ENCODE results near the gene MAPKAPK3. TPM values are rescaled to one million over a fixed set of nuclear protein-coding genes. Genes with fewer than 3 reads are reported as not detected.

Gene MAPKAPK3
- total RNA-seq, 1 experiment from 2014 or later: 53.9 TPM

DNA sequence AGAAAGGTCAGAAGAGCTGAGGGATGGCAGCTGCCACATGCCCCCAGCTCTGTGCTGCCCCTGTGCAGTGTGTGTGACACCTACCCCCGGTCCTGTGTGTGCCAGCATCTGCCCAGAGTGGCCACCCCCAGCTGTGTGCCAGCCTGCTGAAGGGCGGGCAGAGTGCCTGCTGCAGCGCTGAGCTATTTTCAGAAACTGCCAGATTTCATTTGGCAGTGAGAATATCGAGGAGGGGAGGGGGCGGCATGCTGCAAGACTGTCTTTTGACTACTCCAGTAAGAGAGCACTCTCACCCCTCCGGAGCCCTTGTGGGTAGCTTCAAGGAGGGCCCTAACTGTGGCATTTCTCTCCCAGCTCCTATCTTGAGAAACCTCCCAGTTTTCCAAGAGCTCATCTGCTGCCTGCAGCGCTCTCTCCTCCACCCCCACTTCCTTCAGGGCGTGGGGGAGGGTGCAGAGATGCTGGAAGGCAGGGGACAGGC, 32.5 kb downstream of the MAPKAPK3 start:
- intact Hi-C loops (cut with micrococcal nuclease): no loop called here
- H3K27ac Mint-ChIP-seq (ENCODE audit: low read depth, unreplicated experiment): no peak overlapping the region
- ChIA-PET POLR2A (interaction anchor here (1.1 kb wide), 1 partner anchor 9 kb away, joined by 3 read pairs; no protein-coding TSS in a partner anchor), CTCF (interaction anchor here (0.6 to 8.2 kb wide), 4 partner anchors 13 to 240 kb away, joined by 3 to 104 read pairs (median 3); partner anchors contain the start of genes CISH and MAPKAPK3)
- DNase-seq (ENCODE audit: unreplicated experiment): no peak
- no peaks in the 10 kb centered on the region for H3K27me3 Mint-ChIP-seq (ENCODE audit: insufficient read depth, unreplicated experiment)
- BruUV-seq (replicated peaks): no TSS peak
- TF ChIP-seq, protein P1, sequence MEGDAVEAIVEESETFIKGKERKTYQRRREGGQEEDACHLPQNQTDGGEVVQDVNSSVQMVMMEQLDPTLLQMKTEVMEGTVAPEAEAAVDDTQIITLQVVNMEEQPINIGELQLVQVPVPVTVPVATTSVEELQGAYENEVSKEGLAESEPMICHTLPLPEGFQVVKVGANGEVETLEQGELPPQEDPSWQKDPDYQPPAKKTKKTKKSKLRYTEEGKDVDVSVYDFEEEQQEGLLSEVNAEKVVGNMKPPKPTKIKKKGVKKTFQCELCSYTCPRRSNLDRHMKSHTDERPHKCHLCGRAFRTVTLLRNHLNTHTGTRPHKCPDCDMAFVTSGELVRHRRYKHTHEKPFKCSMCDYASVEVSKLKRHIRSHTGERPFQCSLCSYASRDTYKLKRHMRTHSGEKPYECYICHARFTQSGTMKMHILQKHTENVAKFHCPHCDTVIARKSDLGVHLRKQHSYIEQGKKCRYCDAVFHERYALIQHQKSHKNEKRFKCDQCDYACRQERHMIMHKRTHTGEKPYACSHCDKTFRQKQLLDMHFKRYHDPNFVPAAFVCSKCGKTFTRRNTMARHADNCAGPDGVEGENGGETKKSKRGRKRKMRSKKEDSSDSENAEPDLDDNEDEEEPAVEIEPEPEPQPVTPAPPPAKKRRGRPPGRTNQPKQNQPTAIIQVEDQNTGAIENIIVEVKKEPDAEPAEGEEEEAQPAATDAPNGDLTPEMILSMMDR (IDR thresholded peaks at IDR 0.05; ENCODE audit: unreplicated experiment): no peak
- H3K4me1 Mint-ChIP-seq (ENCODE audit: insufficient read depth, unreplicated experiment): no peaks in the 10 kb centered on the region
- peaks cover 31% of the 10 kb centered on the region for H3K36me3 Mint-ChIP-seq (ENCODE audit: insufficient read depth, unreplicated experiment)
- no peak overlapping the region for H3K4me3 Mint-ChIP-seq (ENCODE audit: unreplicated experiment)
- H3K9me3 Mint-ChIP-seq (ENCODE audit: unreplicated experiment): no peaks in the 10 kb centered on the region

DNA sequence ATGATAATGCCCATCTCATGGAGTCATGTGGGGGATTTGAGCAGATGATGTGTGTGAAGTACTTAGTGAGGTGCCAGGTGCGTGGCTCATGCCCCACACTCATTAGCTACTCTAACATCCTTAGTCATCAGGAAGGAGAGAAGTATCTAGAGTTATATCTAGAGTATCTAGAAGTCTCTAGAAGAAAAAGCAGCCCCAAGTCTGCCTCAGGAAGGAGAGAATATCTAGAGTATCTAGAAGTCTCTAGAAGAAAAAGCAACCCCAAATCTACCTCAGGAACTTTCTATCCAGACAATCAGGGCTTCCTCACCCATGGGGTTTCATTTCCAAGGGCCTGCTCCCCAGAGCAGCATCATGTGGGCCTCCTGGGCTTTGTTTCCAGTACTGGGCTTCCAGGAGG, 33.1 kb downstream of the MAPKAPK3 start:
- ChIA-PET CTCF (interaction anchor here (1.3 to 8.2 kb wide), 2 partner anchors 12 to 35 kb away, joined by 3 to 104 read pairs; partner anchors contain the start of genes CISH and MAPKAPK3), POLR2A (interaction anchor here (1.1 kb wide), 1 partner anchor 9 kb away, joined by 3 read pairs; no protein-coding TSS in a partner anchor)
- no TSS peak for BruUV-seq (replicated peaks)
- no peaks in the 10 kb centered on the region for H3K9me3 Mint-ChIP-seq (ENCODE audit: unreplicated experiment)
- no peak overlapping the region for H3K27ac Mint-ChIP-seq (ENCODE audit: low read depth, unreplicated experiment)
- no peaks in the 10 kb centered on the region for H3K4me1 Mint-ChIP-seq (ENCODE audit: insufficient read depth, unreplicated experiment)
- TF ChIP-seq, protein P1 (IDR thresholded peaks at IDR 0.05; ENCODE audit: unreplicated experiment): no peak
- no peak overlapping the region for H3K4me3 Mint-ChIP-seq (ENCODE audit: unreplicated experiment)
- DNase-seq (ENCODE audit: unreplicated experiment): no peak
- H3K27me3 Mint-ChIP-seq (ENCODE audit: insufficient read depth, unreplicated experiment): no peaks in the 10 kb centered on the region
- H3K36me3 Mint-ChIP-seq (ENCODE audit: insufficient read depth, unreplicated experiment): peaks cover 31% of the 10 kb centered on the region
- intact Hi-C loops (cut with micrococcal nuclease): loop anchor here (10.0 kb wide), 1 partner anchor 75 kb away; no protein-coding TSS in a partner anchor

DNA sequence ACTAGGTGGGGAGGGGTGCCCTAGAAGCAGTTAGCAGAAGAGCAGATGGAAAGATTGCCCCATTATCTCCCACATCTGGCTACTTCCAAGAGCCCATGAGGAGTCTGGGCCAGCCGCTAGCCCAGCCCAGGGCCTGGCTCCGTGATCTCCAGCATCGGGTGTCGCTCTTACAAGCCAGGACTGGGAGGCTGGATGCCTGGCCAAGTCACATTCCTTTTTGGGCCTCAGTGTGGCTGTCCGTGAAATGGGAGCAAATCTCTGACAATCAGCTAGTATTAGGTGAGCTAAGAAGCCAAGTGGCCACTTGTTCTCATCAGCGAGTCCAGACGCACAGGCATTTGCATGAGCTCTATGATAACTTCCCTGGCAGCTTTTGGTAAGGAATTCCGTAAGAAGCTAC, 34.5 kb downstream of the MAPKAPK3 start:
- BruUV-seq (replicated peaks): no TSS peak
- DNase-seq (ENCODE audit: unreplicated experiment): no peak
- ChIA-PET POLR2A (interaction anchor here (3.0 kb wide), 1 partner anchor 35 kb away, joined by 10 read pairs; the partner anchor contains the start of gene MAPKAPK3), CTCF (interaction anchor here (8.2 kb wide), 1 partner anchor 36 kb away, joined by 104 read pairs; the partner anchor contains the start of genes CISH and MAPKAPK3)
- no peaks in the 10 kb centered on the region for H3K4me1 Mint-ChIP-seq (ENCODE audit: insufficient read depth, unreplicated experiment)
- no peak overlapping the region for H3K27ac Mint-ChIP-seq (ENCODE audit: low read depth, unreplicated experiment)
- no peaks in the 10 kb centered on the region for H3K27me3 Mint-ChIP-seq (ENCODE audit: insufficient read depth, unreplicated experiment)
- H3K9me3 Mint-ChIP-seq (ENCODE audit: unreplicated experiment): no peaks in the 10 kb centered on the region
- peaks cover 17% of the 10 kb centered on the region for H3K36me3 Mint-ChIP-seq (ENCODE audit: insufficient read depth, unreplicated experiment)
- H3K4me3 Mint-ChIP-seq (ENCODE audit: unreplicated experiment): no peak overlapping the region
- intact Hi-C loops (cut with micrococcal nuclease): loop anchor here (10.0 kb wide), 1 partner anchor 77 kb away; no protein-coding TSS in a partner anchor
- TF ChIP-seq, protein P1 (IDR thresholded peaks at IDR 0.05; ENCODE audit: unreplicated experiment): no peak

DNA sequence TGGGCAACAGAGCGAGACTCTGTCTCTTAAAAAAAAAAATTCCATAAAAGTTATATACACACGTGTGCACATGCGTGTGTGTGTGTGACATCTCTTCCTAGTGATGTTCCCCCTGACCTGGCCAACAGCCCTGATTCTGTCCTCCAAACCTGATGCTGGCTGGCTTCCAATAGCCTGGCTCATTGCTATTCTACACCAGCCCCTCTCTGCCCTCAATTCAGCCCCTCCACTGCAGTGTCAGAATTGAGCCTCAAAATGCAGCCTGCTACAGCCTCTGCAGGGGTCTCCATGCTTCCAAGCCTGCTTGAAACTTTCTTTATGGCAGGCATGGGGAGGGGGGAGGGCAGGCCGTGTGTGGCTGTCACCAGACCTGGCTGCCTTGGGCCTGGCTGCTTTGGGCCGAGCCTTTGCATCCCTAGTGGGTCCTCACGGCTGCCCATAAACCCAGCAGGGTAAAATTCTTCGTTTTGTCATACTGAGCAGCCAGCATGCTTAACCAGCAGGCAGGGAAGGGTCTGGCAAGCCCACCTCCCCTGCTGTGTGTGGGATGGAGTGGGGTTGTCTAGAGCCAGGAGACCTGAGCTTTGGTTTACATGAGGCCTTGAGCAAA, 35.1 kb downstream of the MAPKAPK3 start:
- Mint-ChIP-seq H3K36me3 (ENCODE audit: insufficient read depth, unreplicated experiment) (peaks cover 15% of the 10 kb centered on the region), H3K9me3 (ENCODE audit: unreplicated experiment) (no peaks in the 10 kb centered on the region), H3K4me1 (ENCODE audit: insufficient read depth, unreplicated experiment) (no peaks in the 10 kb centered on the region), H3K27me3 (ENCODE audit: insufficient read depth, unreplicated experiment) (no peaks in the 10 kb centered on the region), H3K27ac (ENCODE audit: low read depth, unreplicated experiment) (no peak overlapping the region), H3K4me3 (ENCODE audit: unreplicated experiment) (no peak overlapping the region)
- TF ChIP-seq, protein P1 (IDR thresholded peaks at IDR 0.05; ENCODE audit: unreplicated experiment): no peak
- intact Hi-C loops (cut with micrococcal nuclease): loop anchor here (1.0 to 10.0 kb wide), 2 partner anchors 36 to 77 kb away; no protein-coding TSS in a partner anchor
- no peak for DNase-seq (ENCODE audit: unreplicated experiment)
- POLR2A ChIA-PET: interaction anchor here (3.0 kb wide), 1 partner anchor 36 kb away, joined by 10 read pairs; the partner anchor contains the start of gene MAPKAPK3
- BruUV-seq (replicated peaks): no TSS peak
- CTCF ChIA-PET: interaction anchor here (0.6 to 8.2 kb wide), 8 partner anchors 13 to 792 kb away, joined by 3 to 104 read pairs (median 4); partner anchors contain the start of genes CISH and MAPKAPK3

Data from MCF 10A (cell line).